GM23248 (cell line): ENCODE results near the gene C11orf91. TPM values are rescaled to one million over a fixed set of nuclear protein-coding genes. Genes with fewer than 3 reads are reported as not detected.

ENCODE experiments used
- DNase-seq: peaks from one replicate; pipeline ENCODE4 v3.0.0-alpha.2; 2015
- H2AFZ ChIP-seq: fragments of 200-600 bp; sonication (generic); 2 replicates; pipeline ENCODE4 v1.6.1; 2016; ENCODE audit warnings: antibody characterized with exemption
- H3F3A ChIP-seq: fragments of 200-600 bp; sonication (generic); 2 replicates; pipeline ENCODE4 v1.6.1; 2016; ENCODE audit warnings: mild to moderate bottlenecking, antibody characterized with exemption, mixed run types; ENCODE audit not compliant: insufficient read depth
- H3K27ac ChIP-seq: fragments of 200-600 bp; sonication (generic); 2 replicates; pipeline ENCODE4 v1.5.1; 2016; ENCODE audit warnings: mild to moderate bottlenecking
- H3K27me3 ChIP-seq: fragments of 200-600 bp; sonication (generic); replicated peaks from 2 replicates; pipeline ENCODE4 v1.6.1; 2016; ENCODE audit warnings: mild to moderate bottlenecking; ENCODE audit not compliant: insufficient read depth
- H3K36me3 ChIP-seq: fragments of 200-600 bp; sonication (generic); 2 replicates; pipeline ENCODE4 v1.6.1; 2016; ENCODE audit warnings: low read depth, mild to moderate bottlenecking
- H3K4me1 ChIP-seq: fragments of 200-600 bp; sonication (generic); 2 replicates; pipeline ENCODE4 v1.6.1; 2016; ENCODE audit warnings: mild to moderate bottlenecking; ENCODE audit not compliant: insufficient read depth
- H3K4me2 ChIP-seq: fragments of 200-600 bp; sonication (generic); one replicate; pipeline ENCODE4 v1.6.1; 2016; ENCODE audit warnings: mild to moderate bottlenecking; ENCODE audit not compliant: unreplicated experiment
- H3K4me3 ChIP-seq: fragments of 200-600 bp; sonication (generic); 2 replicates; pipeline ENCODE4 v1.5.1; 2016; ENCODE audit warnings: mild to moderate bottlenecking
- H3K79me2 ChIP-seq: fragments of 200-600 bp; sonication (generic); 2 replicates; pipeline ENCODE4 v1.6.1; 2016; ENCODE audit warnings: mild to moderate bottlenecking; ENCODE audit not compliant: insufficient read depth
- H3K9ac ChIP-seq: fragments of 200-600 bp; sonication (generic); 2 replicates; pipeline ENCODE4 v1.6.1; 2016; ENCODE audit warnings: mild to moderate bottlenecking
- H3K9me2 ChIP-seq: fragments of 200-600 bp; sonication (generic); 2 replicates; pipeline ENCODE4 v1.6.1; 2016; ENCODE audit warnings: mixed run types, mild to moderate bottlenecking, moderate library complexity; ENCODE audit not compliant: insufficient read depth
- H3K9me3 ChIP-seq: fragments of 200-600 bp; sonication (generic); one replicate; pipeline ENCODE4 v1.6.1; 2017; ENCODE audit warnings: low read depth
- H4K20me1 ChIP-seq: fragments of 200-600 bp; sonication (generic); 2 replicates; pipeline ENCODE4 v1.6.0; 2016; ENCODE audit not compliant: insufficient read depth
- EZH2 ChIP-seq: fragments of 200-600 bp; sonication (generic); IDR thresholded peaks from 2 replicates; pipeline ENCODE4 v1.6.1; 2018; ENCODE audit warnings: antibody characterized with exemption, mild to moderate bottlenecking; ENCODE audit not compliant: insufficient read depth, poor library complexity, severe bottlenecking
- EZH2phosphoT487 ChIP-seq: fragments of 200-600 bp; sonication (generic); IDR thresholded peaks from 2 replicates; pipeline ENCODE4 v1.6.1; 2018; ENCODE audit warnings: antibody characterized with exemption, moderate library complexity, mild to moderate bottlenecking, low read depth; ENCODE audit not compliant: insufficient read depth
- WGBS, 2 experiments: methylation state at CpG; one replicate each; pipeline ENCODE4 v1.1.6; 2015 to 2017; ENCODE audit warnings: low lambda C conversion rate in 2 of 2, low coverage in 1 of 2; ENCODE audit errors: missing lambda C conversion rate in 2 of 2; 5-methylcytosine and 5-hydroxymethylcytosine counted together
- in situ Hi-C: fragments of 300-500 bp; cut with MboI; formaldehyde crosslinking; loops from 2 replicates; pipeline ENCODE4 v1.15.0; 2020
- polyA plus RNA-seq: library from polyadenylated mRNA; unstranded; fragments of >200 nt; fragmentation: Nextera tagmentation; extraction: Ambion mirVana; gene quantifications from 2 replicates; pipeline ENCODE4 v1.2.1, GENCODE V29; 2016
- total RNA-seq: library from RNA; depleted of rRNA; stranded (reverse); fragments of >200 nt; shearing (Covaris generic); gene quantifications from 2 replicates; pipeline ENCODE4 v1.2.3, GENCODE V29; 2014

The C11orf91 gene
- total and polyA plus RNA-seq, 2 experiments from 2014 or later = not detected

GRCh38 chr11:33716243-33716642 lies 15.6 kb upstream of the C11orf91 start:
- Histone ChIP-seq H3K4me3 (no peak overlapping the region), H3K4me2 (no peak overlapping the region), H3K27me3 (no peaks in the 10 kb centered on the region), H3K9me3 (no peaks in the 10 kb centered on the region), H4K20me1 (no peaks in the 10 kb centered on the region), H3K9me2 (no peaks in the 10 kb centered on the region), H3K79me2 (peaks cover 99% of the 10 kb centered on the region), H3F3A (peaks cover 88% of the 10 kb centered on the region), H3K9ac (peak overlapping the region; percentile 47), H3K27ac (peak overlapping the region; percentile 72), H3K4me1 (peaks cover 45% of the 10 kb centered on the region), H3K36me3 (peaks cover 91% of the 10 kb centered on the region), H2AFZ (no peak overlapping the region)
- in situ Hi-C loops = no loop called here
- WGBS, 2 experiments = 37 to 46% methylated on average over 2 of the region's 2 CpGs
- peak; percentile 63 for DNase-seq
- TF ChIP-seq EZH2phosphoT487 (no peak), EZH2 (no peak)

GRCh38 chr11:33713856-33714398 lies 13.3 kb upstream of the C11orf91 start:
- in situ Hi-C loops = no loop called here
- no peak overlapping the region for H3K4me3 ChIP-seq
- no peak for DNase-seq
- TF ChIP-seq EZH2phosphoT487 = no peak
- no peak for TF ChIP-seq EZH2
- H4K20me1 ChIP-seq = no peaks in the 10 kb centered on the region
- H3K9ac ChIP-seq = no peak overlapping the region
- H3F3A ChIP-seq = peaks cover 90% of the 10 kb centered on the region
- peaks cover 30% of the 10 kb centered on the region for H3K4me1 ChIP-seq
- WGBS, 2 experiments = 99% methylated on average over 4 of the region's 4 CpGs
- peaks cover 96% of the 10 kb centered on the region for H3K36me3 ChIP-seq
- H3K79me2 ChIP-seq = peaks cover 99% of the 10 kb centered on the region
- H3K27me3 ChIP-seq = no peaks in the 10 kb centered on the region
- no peaks in the 10 kb centered on the region for H3K9me2 ChIP-seq
- peak overlapping the region; percentile 14; the same call in 1 of the 2 replicates for H3K27ac ChIP-seq
- H2AFZ ChIP-seq = no peak overlapping the region
- H3K4me2 ChIP-seq = no peak overlapping the region
- no peaks in the 10 kb centered on the region for H3K9me3 ChIP-seq

GRCh38 chr11:33713151-33713855 lies 12.7 kb upstream of the C11orf91 start:
- TF ChIP-seq EZH2phosphoT487 = no peak
- no peak for TF ChIP-seq EZH2
- no peak for DNase-seq
- H3K9me2 ChIP-seq = no peaks in the 10 kb centered on the region
- H3K27ac ChIP-seq = 0 out of 2 replicates have a peak overlapping the region, but pooled peaks have one; percentile 3
- H3K79me2 ChIP-seq = peaks cover 98% of the 10 kb centered on the region
- H3K4me1 ChIP-seq = peaks cover 36% of the 10 kb centered on the region
- no peaks in the 10 kb centered on the region for H3K27me3 ChIP-seq
- WGBS, 2 experiments = 77 to 85% methylated on average over 5 of the region's 5 CpGs
- H3K36me3 ChIP-seq = peaks cover 95% of the 10 kb centered on the region
- in situ Hi-C loops = no loop called here
- H2AFZ ChIP-seq = no peak overlapping the region
- H3K9ac ChIP-seq = 0 out of 2 replicates have a peak overlapping the region, but pooled peaks have one; percentile 17
- H3F3A ChIP-seq = peaks cover 90% of the 10 kb centered on the region
- H3K9me3 ChIP-seq = no peaks in the 10 kb centered on the region
- H4K20me1 ChIP-seq = no peaks in the 10 kb centered on the region
- no peak overlapping the region for H3K4me3 ChIP-seq
- no peak overlapping the region for H3K4me2 ChIP-seq

GRCh38 chr11:33712436-33712835 lies 11.8 kb upstream of the C11orf91 start:
- Histone ChIP-seq H3K4me2 (no peak overlapping the region), H3K79me2 (peaks cover 97% of the 10 kb centered on the region), H2AFZ (no peak overlapping the region), H4K20me1 (no peaks in the 10 kb centered on the region), H3K9ac (no peak overlapping the region), H3K4me3 (no peak overlapping the region), H3K9me3 (no peaks in the 10 kb centered on the region), H3K9me2 (no peaks in the 10 kb centered on the region), H3K27ac (0 out of 2 replicates have a peak overlapping the region, but pooled peaks have one; percentile 3), H3K36me3 (peaks cover 87% of the 10 kb centered on the region), H3F3A (peaks cover 83% of the 10 kb centered on the region), H3K4me1 (peaks cover 37% of the 10 kb centered on the region), H3K27me3 (no peaks in the 10 kb centered on the region)
- TF ChIP-seq EZH2 = no peak
- no peak for TF ChIP-seq EZH2phosphoT487
- 97 to 100% methylated on average over 3 of the region's 3 CpGs for WGBS, 2 experiments
- in situ Hi-C loops = no loop called here
- DNase-seq = no peak
